Right ventricle myocardium inferior (tissue), 1 donor: ENCODE results near the gene ELP2. TPM values are rescaled to one million over a fixed set of nuclear protein-coding genes. Genes with fewer than 3 reads are reported as not detected.
"Not testable (repeated sequence)": the region's sequence is repeated elsewhere in the genome, so short reads cannot be mapped to it uniquely, and the experiment has no call there.

Experiments
- ATAC-seq: fragments of 200-7000 bp; cut with Tn5 transposase; one replicate; pipeline ENCODE4 v1.9.1; 2020; ENCODE audit warnings: mild to moderate bottlenecking, moderate library complexity
- DNase-seq: peaks from one replicate; pipeline ENCODE4 v3.0.0; 2021; ENCODE audit errors: missing footprints
- intact Hi-C: fragments of 100-400 bp; cut with DNase I; formaldehyde crosslinking; loops from one replicate; pipeline ENCODE4 v1.11.0; 2022
- total RNA-seq: library from RNA; stranded (reverse); fragmentation: NEBNext Ultra II Directional; extraction: Animal tissue kit (Norgen Biotek cat#: 25700); gene quantifications from one replicate; pipeline ENCODE4 v1.2.1, GENCODE V29; 2021
- donor health status: DM: no; HTN: yes; CAD: no; lungs with severe emphysema.

ELP2 gene
- total RNA-seq, 1 donor from 2014 or later, result 48.1 TPM

GRCh38 chr18:36201765-36202164 lies 72.1 kb downstream of the ELP2 start:
- intact Hi-C loops, result no loop called here
- no peak for ATAC-seq
- DNase-seq, result no peak

DNA sequence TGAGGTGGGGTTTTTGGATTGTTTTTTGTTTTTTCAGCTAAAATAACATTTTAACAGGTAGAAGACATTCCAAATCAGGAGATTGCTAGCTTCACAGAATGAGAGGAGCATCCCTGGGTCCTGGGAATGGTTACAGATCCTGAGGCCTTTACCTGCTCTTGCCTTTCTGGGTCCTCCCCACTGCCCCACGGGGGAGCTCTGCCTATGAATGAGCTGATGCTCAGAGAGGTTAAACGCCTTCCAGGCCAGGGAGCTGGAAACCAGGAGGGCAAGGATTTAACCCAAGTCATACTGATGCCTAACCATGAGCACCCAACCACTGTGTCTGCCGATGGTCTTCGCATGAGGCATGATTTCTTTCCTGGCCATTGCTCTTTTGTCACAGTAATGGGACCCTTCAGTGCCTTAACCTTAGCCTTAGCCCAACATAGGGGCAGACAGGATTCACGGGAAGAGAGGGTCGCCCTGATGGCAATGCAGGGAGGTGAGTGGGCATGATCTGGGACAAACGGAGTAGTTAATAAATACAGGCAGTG lies 73.7 kb downstream of the ELP2 start:
- DNase-seq (no peak), ATAC-seq (no peak)
- intact Hi-C loops, result no loop called here

DNA sequence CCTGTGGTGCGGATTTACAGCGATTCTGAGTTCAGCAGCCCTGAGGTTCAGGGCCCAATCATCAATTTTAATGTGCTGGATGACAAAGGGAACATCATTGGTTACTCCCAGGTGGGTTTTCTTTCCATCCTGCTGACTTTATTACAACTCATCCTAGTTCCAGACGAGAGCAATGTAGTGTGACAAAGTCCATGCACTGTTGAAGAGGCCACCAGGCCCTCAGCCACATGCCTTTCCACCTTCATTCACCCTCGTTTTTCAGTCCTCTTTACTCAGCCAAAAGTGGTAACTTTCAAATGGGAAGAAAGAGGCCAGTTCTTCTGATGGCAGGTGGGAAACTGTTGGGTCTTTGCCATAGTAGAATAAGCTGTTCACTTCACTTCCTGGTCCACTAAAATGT lies 75.5 kb downstream of the ELP2 start:
- intact Hi-C loops, result no loop called here
- ATAC-seq (no peak), DNase-seq (no peak)

DNA sequence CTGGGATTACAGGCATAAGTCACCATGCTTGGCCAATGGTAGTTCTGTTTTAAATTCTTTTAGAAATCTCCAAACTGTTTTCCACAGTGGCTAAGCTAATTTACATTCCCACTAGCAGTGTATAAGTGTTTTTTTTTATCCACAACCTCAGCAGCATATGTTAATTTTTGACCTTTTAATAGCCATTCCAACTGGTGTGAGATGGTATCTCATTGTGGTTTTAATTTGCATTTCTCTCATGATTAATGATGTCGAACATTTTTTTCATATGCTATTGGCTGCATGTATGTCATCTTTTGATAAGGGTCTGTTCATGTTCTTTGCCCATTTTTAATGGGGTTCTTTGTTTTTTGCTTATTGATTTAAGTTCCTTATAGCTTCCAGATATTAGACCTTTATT lies 77.6 kb downstream of the ELP2 start:
- ATAC-seq (no peak), DNase-seq (no peak)
- intact Hi-C loops, result no loop called here

DNA sequence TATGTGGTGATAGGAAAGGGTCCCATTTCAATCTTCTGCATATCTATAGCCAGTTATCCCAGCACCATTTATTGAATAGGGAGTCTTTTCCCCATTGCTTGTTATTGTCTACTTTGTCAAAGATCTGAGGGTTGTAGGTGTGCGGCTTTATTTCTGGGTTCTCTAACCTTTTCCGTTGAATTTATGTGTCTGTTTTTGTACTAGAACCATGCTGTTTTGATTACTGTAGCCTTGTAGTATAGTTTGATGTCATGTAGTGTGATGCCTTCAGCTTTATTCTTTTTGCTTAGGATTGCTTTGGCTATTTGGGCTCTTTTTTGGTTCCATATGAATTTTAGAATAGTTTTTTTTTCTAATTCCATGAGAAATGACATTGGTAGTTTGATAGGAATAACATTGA lies 78.3 kb downstream of the ELP2 start:
- ATAC-seq, intact Hi-C loops, DNase-seq: not testable (repeated sequence)

GRCh38 chr18:36211612-36212065 lies 81.9 kb downstream of the ELP2 start:
- intact Hi-C loops, result no loop called here
- ATAC-seq, result no peak
- DNase-seq, result no peak

DNA sequence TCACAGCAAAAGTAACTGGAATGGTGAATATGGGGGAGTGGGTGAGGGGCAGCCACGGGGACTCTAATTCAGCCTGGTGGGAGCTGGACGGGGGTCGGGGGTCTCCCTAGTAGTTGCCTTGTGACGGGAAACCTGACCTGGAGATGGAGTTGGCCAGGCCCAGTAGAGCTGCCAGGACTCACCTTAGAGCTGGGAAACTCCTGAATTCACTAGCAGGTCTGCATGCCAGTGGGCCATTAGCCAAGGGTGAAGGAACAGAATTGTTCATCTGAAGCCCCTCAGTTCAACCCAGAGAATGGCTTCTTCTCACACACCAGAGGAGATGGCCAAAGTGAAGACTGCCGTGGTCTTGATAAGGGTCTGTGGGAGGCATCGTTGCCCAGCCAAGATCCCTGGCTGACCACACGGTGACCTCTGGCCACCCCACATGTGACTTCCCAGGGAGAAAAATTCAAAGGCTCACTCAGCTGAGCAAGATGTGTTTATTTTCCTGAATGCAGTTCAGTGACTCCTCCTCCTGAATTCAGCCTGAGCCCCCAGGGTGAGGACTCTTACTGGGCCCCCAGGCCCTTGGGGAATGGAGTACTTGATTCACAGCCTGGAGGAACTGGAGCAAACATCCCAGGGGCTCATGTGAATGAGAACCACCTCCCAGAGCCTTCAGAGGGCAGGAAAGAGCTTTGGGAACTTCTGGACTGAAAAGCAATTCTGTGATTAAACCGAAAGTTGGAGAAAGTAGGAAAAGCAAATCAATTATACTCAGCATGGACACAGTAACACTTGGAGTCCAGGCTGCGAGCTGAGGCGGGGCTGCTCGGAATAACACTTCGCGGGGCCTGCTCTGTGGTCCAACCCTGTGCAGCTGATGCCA lies 82.8 kb downstream of the ELP2 start:
- ATAC-seq (peak; percentile 47), DNase-seq (no peak)

GRCh38 chr18:36214811-36215210 lies 85.1 kb downstream of the ELP2 start:
- no peak for DNase-seq
- ATAC-seq, result no peak
- intact Hi-C loops, result no loop called here

More for the DNA sequence above, 82.8 kb downstream of the ELP2 start:
- intact Hi-C loops, result no loop called here

DNA sequence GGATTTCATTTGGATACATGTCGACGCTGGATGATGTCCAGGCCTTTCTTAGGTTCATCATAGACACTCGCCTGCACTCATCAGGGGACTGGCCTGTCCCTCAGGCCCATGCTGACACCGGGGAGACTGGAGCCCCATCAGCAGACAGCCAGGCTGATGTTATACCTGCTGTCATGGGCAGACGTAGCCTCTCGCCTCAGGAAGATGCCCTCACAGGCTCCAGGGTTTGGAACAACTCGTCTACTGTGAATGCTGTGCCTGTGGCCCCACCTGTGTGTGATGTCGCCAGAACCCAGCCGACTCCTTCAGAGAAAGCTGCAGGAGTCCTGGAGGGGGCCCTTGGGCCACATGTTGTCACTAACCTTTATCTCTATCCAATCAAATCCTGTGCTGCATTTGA lies 85.9 kb downstream of the ELP2 start:
- ATAC-seq, result no peak
- no peak for DNase-seq
- intact Hi-C loops, result no loop called here

DNA sequence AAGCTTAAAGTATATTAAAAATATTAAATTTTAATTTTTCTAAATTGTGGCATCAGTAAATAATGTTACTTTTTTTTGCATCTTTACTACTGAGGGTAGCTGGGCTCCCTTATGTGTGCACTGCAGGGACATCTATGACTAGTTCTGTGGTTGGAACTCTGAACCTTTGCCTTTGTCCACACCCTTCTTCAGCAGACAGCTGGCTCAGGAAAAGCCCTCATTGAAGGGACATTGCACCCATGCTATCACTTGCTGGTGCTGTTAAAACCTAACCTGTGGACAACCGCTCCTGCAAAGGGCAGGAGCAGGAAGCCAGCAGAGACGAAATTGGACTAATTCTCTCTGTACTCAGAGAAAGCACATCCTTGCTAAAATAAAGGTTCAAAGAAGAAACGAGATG lies 87.6 kb downstream of the ELP2 start:
- ATAC-seq (no peak), DNase-seq (no peak)
- intact Hi-C loops, result no loop called here

DNA sequence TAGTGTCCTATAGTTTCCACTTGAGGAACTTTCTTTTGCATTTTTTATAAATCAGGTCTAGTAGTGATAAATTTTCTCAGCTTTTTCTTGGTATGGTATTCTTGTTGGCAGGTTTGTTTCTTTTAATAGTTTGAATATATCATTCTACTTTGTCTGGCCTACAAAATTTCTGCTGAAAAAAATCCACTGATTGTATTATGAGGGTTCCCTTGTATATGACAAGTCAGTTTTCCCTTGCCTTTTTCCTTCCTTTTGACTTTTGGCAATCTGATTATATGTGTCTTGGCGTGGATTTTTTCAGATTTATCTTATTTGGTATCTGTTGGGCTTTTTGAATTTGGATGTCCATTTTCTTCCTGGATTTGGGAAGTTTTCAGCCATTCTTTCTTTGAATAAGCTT lies 99.5 kb downstream of the ELP2 start:
- ATAC-seq, result no peak
- intact Hi-C loops, result no loop called here
- DNase-seq, result no peak

Other genes starting within 250 kb of the ELP2 start
- gene RPRD1A, start 62.3 kb upstream of the ELP2 start, total RNA-seq, result 45.5 TPM
- gene SLC39A6, start 559 bp upstream of the ELP2 start, total RNA-seq, result 12.8 TPM
- 0.38 TPM for gene MOCOS, start 57.6 kb downstream of the ELP2 start, total RNA-seq
- gene FHOD3, start 167.8 kb downstream of the ELP2 start, total RNA-seq, result 350 TPM